Cardiac septum (tissue), 1 donor: ENCODE results near the gene CSH1. TPM values are rescaled to one million over a fixed set of nuclear protein-coding genes. Genes with fewer than 3 reads are reported as not detected.
"Not testable (repeated sequence)": the region's sequence is repeated elsewhere in the genome, so short reads cannot be mapped to it uniquely, and the experiment has no call there.

Source experiments
- DNase-seq: peaks from one replicate; pipeline ENCODE4 v3.0.0-alpha.2; 2020; ENCODE audit warnings: low spot score
- intact Hi-C: fragments of 100-400 bp; cut with DNase I; formaldehyde crosslinking; loops from one replicate; pipeline ENCODE4 v1.14.0; 2022
- total RNA-seq: library from RNA; stranded (reverse); fragmentation: NEBNext Ultra II Directional; extraction: Animal tissue kit (Norgen Biotek cat#: 25700); gene quantifications from one replicate; pipeline ENCODE4 v1.2.1, GENCODE V29; 2021
- donor health status: DM: no; HTN: no; CAD: no.

Gene CSH1
- total RNA-seq, 1 donor from 2014 or later, result not detected

- no peak for DNase-seq
- intact Hi-C loops, result loop anchor here (10.0 kb wide), 1 partner anchor 355 kb away; no protein-coding TSS in a partner anchor
These were observed 33.7 kb upstream of the CSH1 start for GRCh38 chr17:63929860-63930766.

DNA sequence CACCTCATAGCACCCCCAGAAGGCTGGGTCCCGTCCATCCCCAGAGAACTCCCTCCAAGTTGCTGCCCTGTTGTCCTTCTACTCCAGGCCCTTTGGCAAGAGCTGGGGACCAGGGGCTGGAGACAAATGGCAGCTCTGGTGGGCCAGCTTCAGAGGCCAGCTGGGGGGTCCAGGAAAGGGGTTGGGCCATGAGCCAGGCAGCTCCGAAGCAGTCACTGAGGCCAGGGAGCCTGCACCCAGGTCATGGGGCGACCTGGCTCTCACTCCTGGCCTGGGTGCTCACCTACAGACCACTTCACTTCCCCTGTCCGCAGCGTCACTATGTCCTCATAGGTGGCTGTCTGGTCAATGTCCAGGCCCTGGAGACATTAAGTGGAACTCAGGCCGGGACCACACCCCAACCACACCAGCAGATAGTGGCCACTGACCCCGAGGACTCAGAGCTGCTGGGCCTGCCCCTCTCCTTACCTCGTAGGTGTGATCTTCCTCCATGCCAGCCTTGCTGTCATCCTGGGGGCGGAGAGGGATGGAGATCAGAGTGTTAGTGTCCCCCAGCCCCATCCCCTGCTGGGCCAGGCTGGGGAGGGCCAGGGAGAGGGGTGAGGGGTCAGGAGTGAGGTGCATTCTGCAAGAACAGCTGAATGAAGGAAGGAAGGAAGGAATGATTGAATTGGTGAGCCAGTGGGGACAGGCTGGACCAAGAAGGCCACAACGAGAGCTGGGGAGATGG, 32.8 kb upstream of the CSH1 start:
- intact Hi-C loops, result loop anchor here (10.0 kb wide), 1 partner anchor 356 kb away; no protein-coding TSS in a partner anchor
- DNase-seq, result no peak

- intact Hi-C loops, result loop anchor here (10.0 kb wide), 1 partner anchor 357 kb away; no protein-coding TSS in a partner anchor
- no peak for DNase-seq
These were observed 31.8 kb upstream of the CSH1 start for GRCh38 chr17:63928172-63928666.

DNA sequence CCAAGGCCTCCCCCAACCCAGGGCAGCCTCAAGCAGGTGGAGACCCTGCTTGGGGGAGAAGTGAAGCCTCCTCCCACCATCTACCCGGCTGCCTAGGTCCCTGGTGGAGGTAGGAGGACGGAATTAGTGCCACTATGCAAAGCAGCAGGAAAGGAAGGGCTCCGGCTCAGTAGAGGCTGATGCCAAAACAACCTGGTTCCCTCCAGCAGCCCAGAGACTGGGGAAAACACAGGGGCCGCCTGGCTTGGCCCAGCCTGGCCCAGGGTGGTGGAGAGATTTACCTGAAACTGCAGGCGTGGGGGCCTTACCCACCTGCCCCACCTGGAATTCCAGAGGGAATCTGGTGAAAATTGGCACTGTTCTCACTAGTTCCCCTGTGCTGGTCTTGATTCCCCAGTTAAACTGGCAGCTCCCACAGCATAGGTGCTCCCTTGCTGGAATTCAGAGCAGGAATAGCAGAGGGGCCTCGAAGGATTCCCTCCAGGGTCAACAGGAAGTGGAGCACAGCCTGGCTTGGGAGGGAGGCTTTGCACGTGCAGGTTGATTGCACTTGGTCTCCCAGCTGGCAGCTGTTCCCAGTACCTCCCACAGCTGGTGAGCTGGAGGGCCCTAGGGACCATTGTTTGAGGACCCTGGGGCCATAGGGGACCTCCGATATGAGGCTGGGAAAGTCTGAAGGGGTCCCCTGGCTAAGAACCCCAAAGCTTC, 31.2 kb upstream of the CSH1 start:
- intact Hi-C loops, result loop anchor here (10.0 kb wide), 1 partner anchor 357 kb away; no protein-coding TSS in a partner anchor
- DNase-seq, result no peak

DNA sequence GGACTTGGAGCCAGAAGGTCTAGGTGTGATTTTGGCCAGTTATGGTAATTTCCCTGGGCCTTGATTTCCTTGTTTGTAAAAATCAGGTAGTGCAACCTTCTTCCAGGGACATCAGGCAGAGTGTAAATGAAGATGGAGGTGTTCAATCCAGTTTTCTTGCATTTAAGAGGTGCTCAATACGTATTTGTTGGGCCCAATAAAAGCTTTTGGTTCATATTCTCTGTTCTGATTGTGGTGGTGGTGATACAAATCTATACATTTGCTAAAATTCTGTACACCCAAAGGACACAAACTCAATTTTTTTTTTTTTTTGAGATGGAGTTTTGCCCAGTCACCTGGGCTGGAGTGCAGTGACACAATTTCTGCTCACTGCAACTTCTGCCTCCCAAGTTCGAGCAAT, 29.8 kb upstream of the CSH1 start:
- intact Hi-C loops, result loop anchor here (10.0 kb wide), 1 partner anchor 359 kb away; no protein-coding TSS in a partner anchor

DNA sequence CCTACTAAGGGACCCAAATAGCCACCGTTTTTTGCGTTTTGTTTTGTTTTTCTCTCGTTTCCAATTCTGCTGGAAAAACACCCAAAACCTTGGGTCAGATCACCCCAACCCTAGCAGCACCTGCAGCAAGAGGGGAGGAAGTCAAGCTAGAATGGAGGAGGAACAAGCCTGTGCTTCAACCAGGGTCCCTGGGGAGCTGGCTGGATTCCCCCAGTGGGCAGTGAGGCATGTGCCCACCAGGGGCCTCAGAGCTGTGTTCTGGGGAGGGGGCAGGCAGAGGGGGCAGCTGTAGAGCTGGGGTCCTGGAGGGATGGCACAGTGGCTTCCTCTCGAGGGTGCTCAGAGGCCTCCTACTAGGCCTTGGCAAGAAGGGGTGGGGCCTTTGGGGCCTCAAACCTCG, 29.2 kb upstream of the CSH1 start:
- intact Hi-C loops, result loop anchor here (10.0 kb wide), 1 partner anchor 359 kb away; no protein-coding TSS in a partner anchor

More for the DNA sequence above, 29.8 kb upstream of the CSH1 start:
- no peak for DNase-seq

DNA sequence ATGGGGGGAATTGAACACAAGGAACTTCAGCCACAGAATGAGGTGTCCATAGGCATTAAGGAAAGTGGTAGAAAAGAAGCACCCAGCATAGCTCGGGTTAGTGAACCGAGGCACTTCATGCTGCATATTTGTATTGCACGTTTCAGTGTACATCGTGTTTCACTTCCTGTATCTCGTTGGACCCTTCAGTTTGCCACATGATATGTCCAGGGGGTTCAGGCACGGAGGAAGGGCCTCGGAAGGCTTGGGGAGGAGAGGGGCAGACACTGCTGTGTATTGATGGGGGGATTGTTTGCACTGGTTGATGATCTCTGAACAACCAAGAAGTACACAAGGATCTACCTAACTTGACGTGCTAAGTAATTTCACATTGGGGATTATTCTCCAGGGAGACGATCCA, 26.0 kb upstream of the CSH1 start:
- not testable (repeated sequence) for DNase-seq
- intact Hi-C loops, result loop anchor here (10.0 kb wide), 1 partner anchor 362 kb away; no protein-coding TSS in a partner anchor

More for the DNA sequence above, 29.2 kb upstream of the CSH1 start:
- no peak for DNase-seq

DNA sequence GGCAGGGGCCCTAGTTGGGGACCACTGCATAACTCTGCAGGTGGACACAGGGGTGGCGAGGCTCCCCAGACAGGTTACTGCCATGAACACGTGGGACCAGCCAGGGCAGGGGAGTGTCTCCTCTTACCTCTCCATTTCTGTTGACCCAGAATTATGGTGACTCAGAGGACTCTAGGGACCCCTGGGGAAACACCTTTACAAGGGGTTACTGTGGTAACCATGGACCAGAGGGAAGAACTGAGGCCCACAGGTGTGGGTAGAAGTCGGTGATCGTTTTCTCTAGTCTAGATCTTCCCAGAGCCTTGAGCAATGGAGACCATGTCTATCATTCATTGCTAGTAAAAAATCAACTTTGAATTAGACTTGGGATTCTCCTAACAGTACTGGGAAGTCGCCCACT, 24.4 kb upstream of the CSH1 start:
- intact Hi-C loops, result loop anchor here (10.0 kb wide), 1 partner anchor 364 kb away; no protein-coding TSS in a partner anchor
- DNase-seq, result not testable (repeated sequence)

- intact Hi-C loops, result loop anchor here (10.0 kb wide), 1 partner anchor 365 kb away; no protein-coding TSS in a partner anchor
- not testable (repeated sequence) for DNase-seq
These were observed 23.7 kb upstream of the CSH1 start for GRCh38 chr17:63920050-63920449.

DNA sequence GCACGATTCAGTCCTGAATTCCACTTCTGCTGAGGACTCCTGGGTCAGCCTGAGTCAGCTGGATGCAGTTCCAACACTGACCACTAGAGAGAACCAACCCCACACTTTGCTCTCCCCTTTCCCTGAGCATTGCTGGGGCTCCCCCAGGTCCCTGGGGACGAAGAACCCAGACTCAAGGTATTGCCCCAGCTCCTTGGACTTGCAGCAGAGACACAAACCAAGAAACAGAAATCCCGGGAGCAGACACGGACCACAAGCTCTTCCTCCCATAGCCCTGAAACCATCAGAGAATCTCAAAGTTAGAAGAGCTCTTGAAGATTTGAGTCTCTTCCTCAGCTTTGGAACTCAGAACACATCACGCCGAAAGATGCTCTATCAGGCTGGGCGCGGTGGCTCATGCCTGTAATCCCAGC, 22.9 kb upstream of the CSH1 start:
- DNase-seq, result no peak
- intact Hi-C loops, result loop anchor here (2.0 to 5.0 kb wide), 3 partner anchors 71 to 213 kb away; partner anchors contain the start of gene ERN1

DNA sequence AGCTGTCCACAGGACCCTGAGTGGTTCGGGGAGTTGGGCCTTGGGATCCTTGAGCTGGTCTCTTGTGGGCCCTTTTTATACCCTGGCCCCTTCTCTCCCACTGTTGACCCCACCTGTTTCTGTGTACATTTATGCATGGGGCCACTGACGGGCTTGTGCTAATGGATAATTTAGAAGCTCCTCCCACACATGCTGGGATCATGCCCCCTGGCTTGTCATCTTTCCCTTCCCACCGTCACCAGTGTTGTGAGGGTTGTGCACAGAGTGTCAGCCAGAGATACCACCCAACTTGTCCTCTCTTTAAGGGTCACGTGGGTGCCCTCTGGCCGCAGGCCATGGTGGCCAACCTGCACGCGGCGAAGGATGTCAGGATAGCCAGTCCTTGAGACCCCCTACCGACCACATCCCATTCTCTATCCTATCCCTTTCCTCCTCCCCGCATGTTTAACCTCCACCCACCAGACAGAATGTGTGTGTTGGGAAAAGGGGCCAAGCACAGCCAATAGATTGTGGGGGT, 22.5 kb upstream of the CSH1 start, which contains the start of gene GH1:
Gene GH1, minus strand, starts transcription at position 51 of the 517 bp plus-strand sequence. CDS start 63 bp downstream, outside the sequence.
- DNase-seq, result not testable (repeated sequence)
- intact Hi-C loops, result loop anchor here (2.0 to 5.0 kb wide), 3 partner anchors 72 to 213 kb away; partner anchors contain the start of gene ERN1

DNA sequence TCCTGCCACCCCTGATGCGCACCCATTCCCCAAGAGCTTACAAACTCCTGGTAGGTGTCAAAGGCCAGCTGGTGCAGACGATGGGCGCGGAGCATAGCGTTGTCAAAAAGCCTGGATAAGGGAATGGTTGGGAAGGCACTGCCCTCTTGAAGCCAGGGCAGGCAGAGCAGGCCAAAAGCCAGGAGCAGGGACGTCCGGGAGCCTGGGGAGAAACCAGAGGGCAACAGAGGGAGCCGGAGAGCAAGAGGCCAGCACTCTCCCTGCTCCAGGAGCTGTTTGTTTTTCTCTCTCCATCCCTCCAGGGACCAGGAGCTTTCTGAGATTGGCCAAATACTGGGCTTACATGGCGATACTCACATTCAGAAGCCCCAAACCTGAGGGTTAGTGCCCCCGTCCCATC, 21.9 kb upstream of the CSH1 start:
- intact Hi-C loops, result loop anchor here (2.0 to 5.0 kb wide), 3 partner anchors 72 to 214 kb away; partner anchors contain the start of gene ERN1
- DNase-seq, result no peak

DNA sequence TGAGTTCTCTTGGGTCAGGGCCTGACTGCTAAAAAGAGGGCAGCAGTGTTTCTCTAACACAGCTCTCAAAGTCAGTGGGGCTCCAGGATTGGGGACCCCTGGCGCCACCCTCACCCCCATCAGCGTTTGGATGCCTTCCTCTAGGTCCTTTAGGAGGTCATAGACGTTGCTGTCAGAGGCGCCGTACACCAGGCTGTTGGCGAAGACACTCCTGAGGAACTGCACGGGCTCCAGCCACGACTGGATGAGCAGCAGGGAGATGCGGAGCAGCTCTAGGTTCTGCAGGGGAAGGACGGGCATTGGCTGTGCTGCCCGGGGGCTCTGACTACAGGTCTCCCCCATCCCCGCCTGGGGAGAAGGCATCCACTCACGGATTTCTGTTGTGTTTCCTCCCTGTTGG, 21.3 kb upstream of the CSH1 start:
- intact Hi-C loops, result loop anchor here (2.0 to 5.0 kb wide), 3 partner anchors 73 to 215 kb away; partner anchors contain the start of gene ERN1
- DNase-seq, result no peak

DNA sequence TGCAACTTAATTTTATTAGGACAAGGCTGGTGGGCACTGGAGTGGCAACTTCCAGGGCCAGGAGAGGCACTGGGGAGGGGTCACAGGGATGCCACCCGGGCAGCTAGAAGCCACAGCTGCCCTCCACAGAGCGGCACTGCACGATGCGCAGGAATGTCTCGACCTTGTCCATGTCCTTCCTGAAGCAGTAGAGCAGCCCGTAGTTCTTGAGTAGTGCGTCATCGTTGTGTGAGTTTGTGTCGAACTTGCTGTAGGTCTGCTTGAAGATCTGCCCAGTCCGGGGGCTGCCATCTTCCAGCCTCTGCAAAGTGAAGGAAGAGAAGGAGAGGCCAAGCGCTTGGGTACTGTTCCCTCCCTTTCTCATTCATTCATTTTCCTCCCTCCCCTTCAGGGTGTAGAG, 20.8 kb upstream of the CSH1 start:
- intact Hi-C loops, result loop anchor here (5.0 kb wide), 1 partner anchor 215 kb away; the partner anchor contains the start of gene ERN1
- DNase-seq, result peak; percentile 35

- DNase-seq, result peak; percentile 36
- intact Hi-C loops, result loop anchor here (5.0 kb wide), 1 partner anchor 216 kb away; the partner anchor contains the start of gene ERN1
These were observed 20.3 kb upstream of the CSH1 start for GRCh38 chr17:63916566-63917185.

DNA sequence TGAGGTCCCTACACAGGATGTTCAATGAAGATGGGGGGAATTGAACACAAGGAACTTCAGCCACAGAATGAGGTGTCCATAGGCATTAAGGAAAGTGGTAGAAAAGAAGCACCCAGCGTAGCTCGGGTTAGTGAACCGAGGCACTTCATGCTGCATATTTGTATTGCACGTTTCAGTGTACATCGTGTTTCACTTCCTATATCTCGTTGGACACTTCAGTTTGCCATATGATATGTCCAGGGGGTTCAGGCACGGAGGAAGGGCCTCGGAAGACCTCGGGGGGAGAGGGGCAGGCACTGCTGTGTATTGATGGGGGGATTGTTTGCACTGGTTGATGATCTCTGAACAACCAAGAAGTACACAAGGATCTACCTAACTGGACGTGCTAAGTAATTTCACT, 19.4 kb upstream of the CSH1 start:
- peak; percentile 19 for DNase-seq
- intact Hi-C loops, result loop anchor here (5.0 kb wide), 1 partner anchor 217 kb away; the partner anchor contains the start of gene ERN1

- intact Hi-C loops, result no loop called here
- DNase-seq, result no peak
These were observed 18.1 kb upstream of the CSH1 start for GRCh38 chr17:63914471-63914870.

GRCh38 chr17:63911657-63912100, 15.3 kb upstream of the CSH1 start:
- DNase-seq, result peak; percentile 41
- intact Hi-C loops, result no loop called here
